NOMO-1 treated with DMSO at 0.1 percent for 48 hours (cell line): ENCODE measurements around the gene DPYD.

Experiments
- DNase-seq: peaks from one replicate; lab custom pipeline; 2025; ENCODE audit not compliant: unreplicated experiment; lab: John Stamatoyannopoulos, UW

DPYD gene

DNA sequence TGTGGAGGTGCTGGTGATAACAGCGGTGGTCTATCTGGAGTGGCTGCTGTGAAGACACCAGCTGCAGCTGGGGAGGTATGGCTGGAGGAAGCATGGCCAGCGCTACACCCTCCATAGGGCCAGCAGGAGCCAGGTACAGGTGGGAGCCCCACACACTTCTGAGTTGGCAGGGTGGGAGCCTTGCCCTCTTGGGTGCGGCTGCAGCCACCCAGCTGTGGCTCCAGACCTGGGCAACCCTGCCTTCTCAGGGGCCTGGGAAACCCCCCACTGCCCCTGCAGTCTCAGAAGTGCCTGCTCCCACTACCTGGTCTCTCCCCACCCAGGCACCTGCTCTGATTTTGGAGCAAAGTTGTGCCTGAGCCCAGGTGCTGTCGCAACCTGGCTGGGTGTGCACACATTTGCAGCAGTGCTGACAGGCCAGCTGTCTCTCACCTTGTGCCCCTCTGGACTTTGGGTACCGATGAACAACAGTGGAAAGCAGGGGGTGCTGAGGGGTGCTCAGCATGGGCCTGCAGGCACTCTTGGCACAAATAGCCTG is 76.2 kb downstream of the DPYD start:
- DNase-seq, result no peak

DNA sequence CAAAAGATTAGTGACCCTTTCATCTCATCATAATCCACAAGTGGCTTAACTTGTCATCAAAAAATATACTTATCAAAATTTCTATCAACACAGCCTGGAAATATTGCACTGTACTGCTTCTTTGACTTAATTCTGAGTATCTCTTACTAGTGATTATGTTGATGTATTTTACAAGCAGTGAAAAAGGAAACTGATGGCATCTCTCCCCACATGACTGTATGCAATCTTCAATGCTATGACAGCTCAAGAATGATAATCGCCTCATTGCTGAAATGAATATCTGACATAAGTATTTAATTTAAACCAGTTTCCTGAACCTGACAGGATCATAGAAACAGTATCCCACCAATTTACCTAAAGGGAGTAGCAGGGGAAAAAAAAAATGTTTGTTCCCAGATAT is 79.5 kb downstream of the DPYD start:
- DNase-seq, result no peak

GRCh38 chr1:97837161-97837560 is 83.7 kb downstream of the DPYD start:
- no peak for DNase-seq

- no peak for DNase-seq
These were observed 85.9 kb downstream of the DPYD start for GRCh38 chr1:97834899-97835298.

DNA sequence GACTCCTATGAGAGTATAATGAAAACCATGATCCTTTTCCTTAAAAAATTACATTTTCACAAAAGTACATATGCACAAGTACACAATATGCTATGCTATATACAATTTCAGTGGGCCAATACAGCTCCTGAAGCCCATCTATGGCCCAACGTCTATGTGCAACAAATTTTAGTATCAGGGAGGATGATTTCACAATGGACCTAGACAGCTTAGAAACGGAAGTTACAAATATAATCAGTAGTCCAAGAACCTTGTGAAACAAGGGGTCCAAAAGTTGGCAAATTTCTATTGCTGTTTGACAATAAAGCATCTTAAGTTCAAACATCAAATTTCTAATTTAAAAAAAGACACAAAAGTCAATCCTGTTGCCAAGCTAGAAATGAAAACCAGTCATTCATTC is 87.0 kb downstream of the DPYD start:
- DNase-seq, result peak; percentile 91

DNA sequence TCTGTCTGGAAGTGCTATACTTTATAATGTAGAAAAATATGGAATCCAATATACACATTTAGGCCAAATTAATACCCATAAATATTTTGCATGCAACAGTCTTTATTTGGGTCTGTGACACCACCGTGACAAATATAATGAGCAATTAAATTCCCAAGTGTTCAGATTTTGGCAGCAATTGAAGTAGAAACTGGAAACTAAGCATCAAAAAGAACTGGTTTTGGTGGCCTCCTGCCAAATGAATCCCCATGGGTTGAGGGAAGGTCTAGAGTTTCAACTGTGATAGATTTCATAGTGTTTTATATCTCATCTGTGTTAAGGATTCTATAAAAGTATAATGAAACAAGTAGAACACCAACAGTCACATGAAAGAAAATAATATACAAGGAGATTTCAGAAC is 88.4 kb downstream of the DPYD start:
- no peak for DNase-seq

GRCh38 chr1:97827887-97828286 is 92.9 kb downstream of the DPYD start:
- DNase-seq, result peak; percentile 24

DNA sequence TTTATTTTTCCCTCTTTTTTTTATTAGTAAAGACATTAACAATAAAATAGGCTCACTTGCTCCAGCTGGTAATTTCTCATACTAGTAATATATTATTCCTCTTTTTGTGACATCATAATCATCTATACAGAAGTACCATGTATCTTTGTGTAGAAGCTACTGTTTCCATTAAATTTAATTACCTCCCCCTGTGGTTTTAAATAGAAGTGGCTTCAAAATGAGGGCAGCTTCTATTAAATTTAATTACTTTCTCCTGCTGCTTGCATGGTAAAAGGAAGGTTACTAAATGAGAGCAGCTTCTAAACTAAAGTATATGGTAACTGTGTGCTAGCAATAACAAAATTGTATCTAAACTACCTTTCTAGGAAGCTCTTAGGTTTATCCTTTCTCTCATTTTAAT is 94.0 kb downstream of the DPYD start:
- DNase-seq, result peak; percentile 44

- DNase-seq, result no peak
These were observed 96.2 kb downstream of the DPYD start for GRCh38 chr1:97824624-97825023.

GRCh38 chr1:97824200-97824599 is 96.6 kb downstream of the DPYD start:
- no peak for DNase-seq

GRCh38 chr1:97820470-97821188 is 100.2 kb downstream of the DPYD start:
- DNase-seq, result peak; percentile 39

DNA sequence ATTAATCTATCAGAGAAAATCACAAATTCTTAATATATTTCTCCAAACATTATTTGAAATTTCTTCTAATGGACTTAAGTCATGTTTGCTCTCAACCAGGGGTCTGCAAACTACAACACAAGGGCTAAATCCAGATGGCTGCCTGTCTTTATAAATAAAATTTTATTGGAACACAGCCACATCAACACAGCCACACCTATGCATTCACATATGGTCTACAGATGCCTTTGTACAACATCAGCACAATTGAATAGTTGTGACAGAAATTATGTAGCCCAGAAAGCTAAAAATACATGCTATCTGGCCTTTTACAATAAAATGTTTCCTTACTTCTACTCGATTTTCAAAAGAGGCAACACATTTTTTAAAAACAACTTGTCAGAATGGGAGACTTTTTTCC is 103.9 kb downstream of the DPYD start:
- no peak for DNase-seq

- no peak for DNase-seq
These were observed 106.0 kb downstream of the DPYD start for GRCh38 chr1:97814804-97815203.

GRCh38 chr1:97814121-97814520 is 106.7 kb downstream of the DPYD start:
- no peak for DNase-seq

DNA sequence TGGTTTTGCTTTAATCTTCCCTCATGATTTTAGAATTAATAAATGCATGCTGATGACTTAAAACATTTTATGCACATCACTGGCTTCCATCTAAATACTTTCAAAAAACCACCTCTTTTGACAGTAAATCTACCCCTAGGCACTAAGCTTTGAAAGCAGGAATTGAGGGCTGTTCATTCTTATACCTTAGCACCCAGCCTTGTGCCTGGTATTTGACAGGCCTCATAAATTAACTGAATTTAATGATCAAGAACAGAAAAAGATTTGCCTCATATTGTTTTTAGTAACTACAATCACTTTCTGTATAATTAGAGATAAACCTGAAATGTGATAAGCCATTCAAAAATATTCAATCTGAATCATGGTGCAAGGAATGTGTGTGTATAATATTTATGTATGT is 108.8 kb downstream of the DPYD start:
- DNase-seq, result no peak

GRCh38 chr1:97806996-97807520 is 113.8 kb downstream of the DPYD start:
- no peak for DNase-seq

DNA sequence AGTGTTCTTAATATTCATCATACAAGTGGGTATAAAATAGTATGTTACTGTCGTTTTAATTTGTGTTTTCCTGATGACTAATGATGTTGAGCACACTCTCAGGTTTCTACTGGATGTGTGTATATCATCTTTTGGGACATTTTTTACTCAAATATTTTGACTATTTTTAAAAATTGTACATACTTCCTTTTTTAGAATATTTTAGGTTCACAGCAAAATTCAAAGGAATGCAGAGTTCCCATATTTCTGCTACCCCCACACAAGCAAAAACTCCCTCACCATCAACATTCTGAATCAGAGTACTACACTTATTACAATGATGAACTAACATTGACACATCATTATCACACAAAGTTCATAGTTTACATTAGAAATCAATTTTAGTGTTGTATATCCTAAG is 114.5 kb downstream of the DPYD start:
- no peak for DNase-seq

- no peak for DNase-seq
These were observed 115.7 kb downstream of the DPYD start for GRCh38 chr1:97805093-97805492.

GRCh38 chr1:97803026-97803425 is 117.8 kb downstream of the DPYD start:
- DNase-seq, result no peak

DNA sequence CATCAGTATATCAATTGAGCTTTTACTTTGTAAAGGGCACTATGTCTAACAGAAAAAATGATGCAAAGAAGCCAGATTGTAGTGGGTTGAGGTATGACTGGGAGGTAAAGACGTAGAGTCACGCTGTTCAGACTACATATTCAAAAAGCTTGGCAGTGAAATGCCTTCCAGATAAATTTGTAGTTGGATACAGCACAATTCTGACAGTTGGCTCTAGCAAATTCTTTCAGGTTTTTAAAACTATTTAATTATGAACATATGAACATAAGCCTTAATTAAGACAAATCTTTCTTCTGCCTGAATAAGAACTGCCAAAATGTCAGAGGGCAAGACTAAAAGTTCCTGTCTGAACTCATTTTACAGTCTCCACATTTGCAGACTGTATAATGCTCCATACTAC is 118.8 kb downstream of the DPYD start:
- DNase-seq, result no peak

- DNase-seq, result no peak
These were observed 123.2 kb downstream of the DPYD start for GRCh38 chr1:97797403-97798183.

- no peak for DNase-seq
These were observed 124.1 kb downstream of the DPYD start for GRCh38 chr1:97796711-97797110.
